HepG2 (cell line): ENCODE data around the gene SCRT2. TPM values are rescaled to one million over a fixed set of nuclear protein-coding genes. Genes with fewer than 3 reads are reported as not detected.

Experiments
- ETV6 ChIP-seq: sonication (generic); formaldehyde crosslinking; conservative IDR thresholded peaks from 2 replicates; pipeline ENCODE4 v1.4.0; 2020; ENCODE audit warnings: missing genetic modification reagents
- RBM22 ChIP-seq: fragments of 200-400 bp; formaldehyde crosslinking; optimal IDR thresholded peaks from 2 replicates; pipeline ENCODE3; 2017; ENCODE audit warnings: mild to moderate bottlenecking, low read length, moderate library complexity
- ZNF530 ChIP-seq: sonication (generic); formaldehyde crosslinking; IDR thresholded peaks from 2 replicates; pipeline ENCODE4 v1.5.0; 2020; ENCODE audit warnings: low read depth, mild to moderate bottlenecking, missing genetic modification reagents
- ZNF776 ChIP-seq: sonication (generic); formaldehyde crosslinking; IDR thresholded peaks from 2 replicates; pipeline ENCODE4 v1.4.0; 2020; ENCODE audit warnings: mild to moderate bottlenecking, missing genetic modification reagents
- ZNF788 ChIP-seq: sonication (generic); formaldehyde crosslinking; IDR thresholded peaks from 2 replicates; pipeline ENCODE4 v1.5.0; 2020; ENCODE audit warnings: mild to moderate bottlenecking, missing genetic modification reagents, borderline replicate concordance
- polyA plus RNA-seq, 8 experiments: library from polyadenylated mRNA; depleted of rRNA in 3 of 8; stranded (reverse) in 7 of 8; unstranded in 1 of 8; fragments of >200 nt; fragmentation: Illumina TruSeq in 4 of 8; extraction: Trizol in 4 of 8; gene quantifications; 2 replicates each; pipeline versions ENCODE4 v1.2.1 to v1.2.3, GENCODE V29; 2011 to 2016; ENCODE audit warnings: low read depth in 4 of 8, missing spikeins in 1 of 8, mixed read lengths in 1 of 8; ENCODE audit not compliant: insufficient read depth in 1 of 8
- total RNA-seq, 5 experiments: library from RNA; depleted of rRNA; stranded (reverse); fragments of >200 nt; fragmentation: Illumina TruSeq; extraction: Trizol; gene quantifications; 2 replicates each; pipeline ENCODE4 v1.2.3, GENCODE V29; 2016; ENCODE audit warnings: low read depth in 1 of 5
- TF ChIP-seq, protein P1 (sequence below): sonication (generic); IDR thresholded peaks from 2 replicates; pipeline ENCODE4 v1.6.1; 2016; ENCODE audit warnings: low read depth, borderline replicate concordance
- TF ChIP-seq, protein P2 (sequence below): sonication (generic); formaldehyde crosslinking; IDR thresholded peaks from 2 replicates; pipeline ENCODE4 v1.8.1; 2023; ENCODE audit warnings: missing genetic modification reagents, inconsistent platforms, borderline replicate concordance
- TF ChIP-seq, protein P3 (sequence below): sonication (generic); formaldehyde crosslinking; IDR thresholded peaks from 2 replicates; pipeline ENCODE4 v1.4.0; 2020; ENCODE audit warnings: missing genetic modification reagents, borderline replicate concordance
- TF ChIP-seq, protein P4 (sequence below): sonication (generic); formaldehyde crosslinking; IDR thresholded peaks from 2 replicates; pipeline ENCODE4 v1.4.0; 2020; ENCODE audit warnings: missing genetic modification reagents, borderline replicate concordance
- TF ChIP-seq, protein P5 (sequence below): sonication (generic); formaldehyde crosslinking; IDR thresholded peaks from 2 replicates; pipeline ENCODE4 v1.5.1; 2020; ENCODE audit warnings: mild to moderate bottlenecking, moderate library complexity, missing genetic modification reagents
- TF ChIP-seq, protein P6 (sequence below): sonication (generic); formaldehyde crosslinking; IDR thresholded peaks from 2 replicates; pipeline ENCODE4 v1.4.0; 2020; ENCODE audit warnings: mild to moderate bottlenecking, missing genetic modification reagents

SCRT2 gene
- total and polyA plus RNA-seq, 2 of the 13 experiments (the other 11 are each of a cell fraction or from before 2014, with no cell fraction given) = not detected

DNA sequence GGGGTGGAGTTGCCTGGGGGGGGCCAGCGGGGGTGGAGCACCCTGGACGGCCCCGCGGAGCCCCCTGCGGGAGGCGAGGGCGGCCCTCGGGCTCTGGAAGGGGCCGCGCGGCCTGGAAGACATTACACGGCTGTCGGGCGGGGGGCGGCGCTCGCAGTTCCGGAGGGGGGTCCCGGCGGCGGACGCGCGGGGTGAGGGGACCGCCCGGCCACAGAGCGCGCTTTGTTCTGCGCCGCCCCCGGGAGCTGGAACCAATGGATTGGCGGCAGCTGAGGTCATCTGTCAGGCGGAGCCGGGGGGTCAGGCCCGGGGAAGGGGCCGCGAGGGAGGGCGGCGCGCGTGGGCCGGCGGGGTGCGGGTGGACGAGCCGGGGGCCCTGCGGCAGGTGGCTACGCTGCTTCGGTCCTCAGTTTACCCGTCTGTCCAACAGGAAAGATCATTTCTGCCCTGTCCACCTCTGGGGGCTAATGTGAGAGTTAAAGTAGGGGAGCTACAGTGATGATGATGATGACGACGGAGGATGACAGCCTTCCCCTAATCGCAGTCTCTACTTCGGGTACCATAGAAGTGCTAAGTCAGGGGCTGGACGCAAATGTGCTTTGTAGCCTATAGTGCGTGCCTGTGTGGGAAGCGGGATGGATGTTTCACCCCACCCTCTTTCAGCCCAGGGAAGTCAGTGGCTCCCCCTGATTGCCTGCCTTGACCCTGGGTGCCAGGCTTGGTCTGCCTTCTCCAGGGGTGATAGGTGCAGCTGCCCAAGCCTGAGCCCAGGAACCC is 33.0 kb downstream of the SCRT2 start (continued):
- TF ChIP-seq ZNF788 (CRISPR knock-in tag) = peak; percentile 39; the same call in 1 of the 2 replicates
- TF ChIP-seq, protein P1, sequence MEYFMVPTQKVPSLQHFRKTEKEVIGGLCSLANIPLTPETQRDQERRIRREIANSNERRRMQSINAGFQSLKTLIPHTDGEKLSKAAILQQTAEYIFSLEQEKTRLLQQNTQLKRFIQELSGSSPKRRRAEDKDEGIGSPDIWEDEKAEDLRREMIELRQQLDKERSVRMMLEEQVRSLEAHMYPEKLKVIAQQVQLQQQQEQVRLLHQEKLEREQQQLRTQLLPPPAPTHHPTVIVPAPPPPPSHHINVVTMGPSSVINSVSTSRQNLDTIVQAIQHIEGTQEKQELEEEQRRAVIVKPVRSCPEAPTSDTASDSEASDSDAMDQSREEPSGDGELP = peak; percentile 54; the same call in 1 of the 2 replicates
- TF ChIP-seq, protein P2, sequence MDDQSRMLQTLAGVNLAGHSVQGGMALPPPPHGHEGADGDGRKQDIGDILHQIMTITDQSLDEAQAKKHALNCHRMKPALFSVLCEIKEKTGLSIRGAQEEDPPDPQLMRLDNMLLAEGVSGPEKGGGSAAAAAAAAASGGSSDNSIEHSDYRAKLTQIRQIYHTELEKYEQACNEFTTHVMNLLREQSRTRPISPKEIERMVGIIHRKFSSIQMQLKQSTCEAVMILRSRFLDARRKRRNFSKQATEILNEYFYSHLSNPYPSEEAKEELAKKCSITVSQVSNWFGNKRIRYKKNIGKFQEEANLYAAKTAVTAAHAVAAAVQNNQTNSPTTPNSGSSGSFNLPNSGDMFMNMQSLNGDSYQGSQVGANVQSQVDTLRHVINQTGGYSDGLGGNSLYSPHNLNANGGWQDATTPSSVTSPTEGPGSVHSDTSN (CRISPR knock-in tag) = no peak
- TF ChIP-seq, protein P3, sequence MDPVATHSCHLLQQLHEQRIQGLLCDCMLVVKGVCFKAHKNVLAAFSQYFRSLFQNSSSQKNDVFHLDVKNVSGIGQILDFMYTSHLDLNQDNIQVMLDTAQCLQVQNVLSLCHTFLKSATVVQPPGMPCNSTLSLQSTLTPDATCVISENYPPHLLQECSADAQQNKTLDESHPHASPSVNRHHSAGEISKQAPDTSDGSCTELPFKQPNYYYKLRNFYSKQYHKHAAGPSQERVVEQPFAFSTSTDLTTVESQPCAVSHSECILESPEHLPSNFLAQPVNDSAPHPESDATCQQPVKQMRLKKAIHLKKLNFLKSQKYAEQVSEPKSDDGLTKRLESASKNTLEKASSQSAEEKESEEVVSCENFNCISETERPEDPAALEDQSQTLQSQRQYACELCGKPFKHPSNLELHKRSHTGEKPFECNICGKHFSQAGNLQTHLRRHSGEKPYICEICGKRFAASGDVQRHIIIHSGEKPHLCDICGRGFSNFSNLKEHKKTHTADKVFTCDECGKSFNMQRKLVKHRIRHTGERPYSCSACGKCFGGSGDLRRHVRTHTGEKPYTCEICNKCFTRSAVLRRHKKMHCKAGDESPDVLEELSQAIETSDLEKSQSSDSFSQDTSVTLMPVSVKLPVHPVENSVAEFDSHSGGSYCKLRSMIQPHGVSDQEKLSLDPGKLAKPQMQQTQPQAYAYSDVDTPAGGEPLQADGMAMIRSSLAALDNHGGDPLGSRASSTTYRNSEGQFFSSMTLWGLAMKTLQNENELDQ (CRISPR knock-in tag) = no peak
- TF ChIP-seq, protein P4, sequence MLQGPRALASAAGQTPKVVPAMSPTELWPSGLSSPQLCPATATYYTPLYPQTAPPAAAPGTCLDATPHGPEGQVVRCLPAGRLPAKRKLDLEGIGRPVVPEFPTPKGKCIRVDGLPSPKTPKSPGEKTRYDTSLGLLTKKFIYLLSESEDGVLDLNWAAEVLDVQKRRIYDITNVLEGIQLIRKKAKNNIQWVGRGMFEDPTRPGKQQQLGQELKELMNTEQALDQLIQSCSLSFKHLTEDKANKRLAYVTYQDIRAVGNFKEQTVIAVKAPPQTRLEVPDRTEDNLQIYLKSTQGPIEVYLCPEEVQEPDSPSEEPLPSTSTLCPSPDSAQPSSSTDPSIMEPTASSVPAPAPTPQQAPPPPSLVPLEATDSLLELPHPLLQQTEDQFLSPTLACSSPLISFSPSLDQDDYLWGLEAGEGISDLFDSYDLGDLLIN (CRISPR knock-in tag) = peak; percentile 76; the same call in 1 of the 2 replicates
- TF ChIP-seq ETV6 (CRISPR knock-in tag) = no peak
- TF ChIP-seq, protein P5, sequence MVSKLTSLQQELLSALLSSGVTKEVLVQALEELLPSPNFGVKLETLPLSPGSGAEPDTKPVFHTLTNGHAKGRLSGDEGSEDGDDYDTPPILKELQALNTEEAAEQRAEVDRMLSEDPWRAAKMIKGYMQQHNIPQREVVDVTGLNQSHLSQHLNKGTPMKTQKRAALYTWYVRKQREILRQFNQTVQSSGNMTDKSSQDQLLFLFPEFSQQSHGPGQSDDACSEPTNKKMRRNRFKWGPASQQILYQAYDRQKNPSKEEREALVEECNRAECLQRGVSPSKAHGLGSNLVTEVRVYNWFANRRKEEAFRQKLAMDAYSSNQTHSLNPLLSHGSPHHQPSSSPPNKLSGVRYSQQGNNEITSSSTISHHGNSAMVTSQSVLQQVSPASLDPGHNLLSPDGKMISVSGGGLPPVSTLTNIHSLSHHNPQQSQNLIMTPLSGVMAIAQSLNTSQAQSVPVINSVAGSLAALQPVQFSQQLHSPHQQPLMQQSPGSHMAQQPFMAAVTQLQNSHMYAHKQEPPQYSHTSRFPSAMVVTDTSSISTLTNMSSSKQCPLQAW (CRISPR knock-in tag) = no peak
- no peak; the same call in 1 of the 2 replicates for TF ChIP-seq ZNF776 (CRISPR knock-in tag)
- TF ChIP-seq, protein P6, sequence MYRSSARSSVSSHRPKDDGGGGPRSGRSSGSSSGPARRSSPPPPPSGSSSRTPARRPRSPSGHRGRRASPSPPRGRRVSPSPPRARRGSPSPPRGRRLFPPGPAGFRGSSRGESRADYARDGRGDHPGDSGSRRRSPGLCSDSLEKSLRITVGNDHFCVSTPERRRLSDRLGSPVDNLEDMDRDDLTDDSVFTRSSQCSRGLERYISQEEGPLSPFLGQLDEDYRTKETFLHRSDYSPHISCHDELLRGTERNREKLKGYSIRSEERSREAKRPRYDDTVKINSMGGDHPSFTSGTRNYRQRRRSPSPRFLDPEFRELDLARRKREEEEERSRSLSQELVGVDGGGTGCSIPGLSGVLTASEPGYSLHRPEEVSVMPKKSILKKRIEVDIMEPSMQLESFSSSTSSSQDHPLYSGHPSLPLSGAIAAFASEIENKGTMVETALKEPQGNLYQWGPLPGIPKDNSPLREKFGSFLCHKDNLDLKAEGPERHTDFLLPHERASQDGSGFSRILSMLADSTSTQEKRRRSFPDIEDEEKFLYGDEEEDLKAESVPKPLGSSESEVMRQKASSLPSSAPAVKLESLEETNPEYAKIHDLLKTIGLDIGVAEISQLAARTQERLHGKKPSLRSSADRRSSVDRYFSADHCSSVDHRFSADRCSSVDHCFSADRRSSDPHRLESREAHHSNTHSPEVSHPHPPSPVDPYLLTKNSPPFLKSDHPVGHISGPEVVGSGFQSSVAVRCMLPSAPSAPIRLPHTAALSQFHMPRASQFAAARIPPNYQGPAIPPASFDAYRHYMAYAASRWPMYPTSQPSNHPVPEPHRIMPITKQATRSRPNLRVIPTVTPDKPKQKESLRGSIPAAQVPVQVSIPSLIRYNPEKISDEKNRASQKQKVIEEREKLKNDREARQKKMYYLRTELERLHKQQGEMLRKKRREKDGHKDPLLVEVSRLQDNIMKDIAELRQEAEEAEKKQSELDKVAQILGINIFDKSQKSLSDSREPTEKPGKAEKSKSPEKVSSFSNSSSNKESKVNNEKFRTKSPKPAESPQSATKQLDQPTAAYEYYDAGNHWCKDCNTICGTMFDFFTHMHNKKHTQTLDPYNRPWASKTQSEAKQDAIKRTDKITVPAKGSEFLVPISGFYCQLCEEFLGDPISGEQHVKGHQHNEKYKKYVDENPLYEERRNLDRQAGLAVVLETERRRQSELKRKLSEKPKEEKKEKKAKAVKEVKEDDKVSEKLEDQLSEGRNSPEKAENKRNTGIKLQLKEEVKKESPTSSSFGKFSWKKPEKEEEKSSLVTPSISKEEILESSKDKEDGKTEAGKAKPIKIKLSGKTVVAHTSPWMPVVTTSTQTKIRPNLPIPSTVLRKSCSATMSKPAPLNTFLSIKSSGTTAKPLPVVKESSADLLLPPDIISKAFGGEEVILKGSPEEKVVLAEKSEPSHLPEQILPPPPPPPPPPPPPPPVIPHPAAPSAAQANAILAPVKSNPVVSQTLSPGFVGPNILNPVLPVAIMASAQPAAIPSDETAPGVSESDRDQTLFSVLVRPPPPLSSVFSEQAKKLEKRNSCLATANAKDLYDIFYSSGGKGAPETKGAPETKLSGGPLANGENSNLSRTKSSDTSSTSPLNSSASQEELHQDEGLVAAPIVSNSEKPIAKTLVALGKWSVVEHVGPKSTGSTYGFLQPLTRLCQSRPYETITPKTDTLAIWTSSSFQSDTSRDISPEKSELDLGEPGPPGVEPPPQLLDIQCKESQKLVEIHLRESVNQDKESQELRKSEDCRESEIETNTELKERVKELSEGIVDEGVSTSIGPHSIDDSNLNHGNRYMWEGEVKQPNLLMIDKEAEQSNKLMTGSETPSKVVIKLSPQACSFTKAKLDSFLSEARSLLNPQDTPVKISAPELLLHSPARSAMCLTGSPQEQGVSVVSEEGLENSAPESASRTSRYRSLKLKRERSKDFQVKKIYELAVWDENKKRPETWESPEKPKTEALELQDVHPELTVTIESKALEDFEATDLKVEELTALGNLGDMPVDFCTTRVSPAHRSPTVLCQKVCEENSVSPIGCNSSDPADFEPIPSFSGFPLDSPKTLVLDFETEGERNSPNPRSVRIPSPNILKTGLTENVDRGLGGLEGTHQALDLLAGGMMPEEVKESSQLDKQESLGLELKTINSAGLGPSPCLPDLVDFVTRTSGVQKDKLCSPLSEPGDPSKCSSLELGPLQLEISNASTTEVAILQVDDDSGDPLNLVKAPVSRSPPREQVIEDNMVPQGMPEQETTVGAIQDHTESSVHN (CRISPR knock-in tag) = no peak
- TF ChIP-seq RBM22 = no peak
- TF ChIP-seq ZNF530 (CRISPR knock-in tag) = no peak
